CD8-positive, alpha-beta memory T cell (primary cell): Measurements from ENCODE around the gene SERPINB6. TPM values are rescaled to one million over a fixed set of nuclear protein-coding genes. Genes with fewer than 3 reads are reported as not detected.
"Not testable (repeated sequence)": the region's sequence is repeated elsewhere in the genome, so short reads cannot be mapped to it uniquely, and the experiment has no call there.

Experiments
- CTCF ChIA-PET: fragments of 350-600 bp; sonication (Branson Sonifier 250); formaldehyde crosslinking; loops from one replicate; lab custom pipeline; 2021; ENCODE audit warnings: antibody characterized with exemption; lab: Charles Lee
- POLR2A ChIA-PET: fragments of 350-600 bp; sonication (Branson Sonifier 250); formaldehyde crosslinking; loops from one replicate; lab custom pipeline; 2021; ENCODE audit warnings: antibody characterized with exemption; lab: Charles Lee
- DNase-seq, 5 donors: peaks; one replicate each; pipeline versions ENCODE4 v3.0.0 to v3.0.0-alpha.2; 2020 to 2022; ENCODE audit warnings: mixed read lengths in 1 of 5
- H3K27ac ChIP-seq: one replicate; pipeline ENCODE4 v1.7.0; 2013; ENCODE audit warnings: low read depth, mild to moderate bottlenecking, low read length, moderate library complexity
- H3K27me3 ChIP-seq: 2 replicates; pipeline ENCODE4 v1.7.0; 2013; ENCODE audit warnings: low read length, mild to moderate bottlenecking; ENCODE audit not compliant: insufficient read depth, poor library complexity, severe bottlenecking
- H3K36me3 ChIP-seq: 2 replicates; pipeline ENCODE4 v1.7.0; 2013; ENCODE audit warnings: mild to moderate bottlenecking, low read length, moderate library complexity; ENCODE audit not compliant: insufficient read depth
- H3K4me1 ChIP-seq: 2 replicates; pipeline ENCODE4 v1.7.0; 2013; ENCODE audit warnings: mild to moderate bottlenecking, low read length, moderate library complexity; ENCODE audit not compliant: insufficient read depth
- H3K4me3 ChIP-seq: 2 replicates; pipeline ENCODE4 v1.7.0; 2013; ENCODE audit warnings: mild to moderate bottlenecking, low read length
- H3K9me3 ChIP-seq: 2 replicates; pipeline ENCODE4 v1.7.0; 2013; ENCODE audit warnings: mild to moderate bottlenecking, low read length
- H3K27ac Mint-ChIP-seq, 8 donors: one replicate each; pipeline ENCODE4 v1.8.0; 2020 to 2021; ENCODE audit warnings: mixed read lengths in 8 of 8, mild to moderate bottlenecking in 6 of 8, inconsistent platforms in 3 of 8, moderate library complexity in 3 of 8
- H3K27me3 Mint-ChIP-seq, 2 donors: one replicate each; pipeline ENCODE4 v1.8.0; 2020 to 2021; ENCODE audit warnings: mixed read lengths in 2 of 2, mild to moderate bottlenecking in 1 of 2, moderate library complexity in 1 of 2
- H3K36me3 Mint-ChIP-seq, 3 donors: one replicate each; pipeline ENCODE4 v1.8.0; 2020 to 2021; ENCODE audit warnings: mixed read lengths in 3 of 3, inconsistent platforms in 1 of 3, mild to moderate bottlenecking in 1 of 3
- H3K4me1 Mint-ChIP-seq, 3 donors: one replicate each; pipeline ENCODE4 v1.8.0; 2020 to 2021; ENCODE audit warnings: mixed read lengths in 3 of 3, inconsistent platforms in 1 of 3, mild to moderate bottlenecking in 1 of 3
- H3K4me3 Mint-ChIP-seq, 7 donors: one replicate each; pipeline ENCODE4 v1.8.0; 2020 to 2021; ENCODE audit warnings: mixed read lengths in 7 of 7, mild to moderate bottlenecking in 6 of 7, moderate library complexity in 4 of 7, inconsistent platforms in 2 of 7
- H3K9me3 Mint-ChIP-seq, 5 donors: one replicate each; pipeline ENCODE4 v1.8.0; 2020 to 2022; ENCODE audit warnings: mixed read lengths in 5 of 5, mild to moderate bottlenecking in 3 of 5, moderate library complexity in 2 of 5, inconsistent platforms in 1 of 5
- polyA plus RNA-seq: library from polyadenylated mRNA; unstranded; fragments of 300-500 nt; fragmentation: Illumina TruSeq; gene quantifications from one replicate; pipeline ENCODE4 v1.2.3, GENCODE V29; 2021
- total RNA-seq, 2 experiments: library from RNA; stranded (reverse); gene quantifications; one replicate each; pipeline ENCODE4 v1.2.3, GENCODE V29; 2021

SERPINB6 gene
- total and polyA plus RNA-seq, 3 experiments from 2014 or later, result 62.1 to 86.0 (median 66.0) TPM

DNA sequence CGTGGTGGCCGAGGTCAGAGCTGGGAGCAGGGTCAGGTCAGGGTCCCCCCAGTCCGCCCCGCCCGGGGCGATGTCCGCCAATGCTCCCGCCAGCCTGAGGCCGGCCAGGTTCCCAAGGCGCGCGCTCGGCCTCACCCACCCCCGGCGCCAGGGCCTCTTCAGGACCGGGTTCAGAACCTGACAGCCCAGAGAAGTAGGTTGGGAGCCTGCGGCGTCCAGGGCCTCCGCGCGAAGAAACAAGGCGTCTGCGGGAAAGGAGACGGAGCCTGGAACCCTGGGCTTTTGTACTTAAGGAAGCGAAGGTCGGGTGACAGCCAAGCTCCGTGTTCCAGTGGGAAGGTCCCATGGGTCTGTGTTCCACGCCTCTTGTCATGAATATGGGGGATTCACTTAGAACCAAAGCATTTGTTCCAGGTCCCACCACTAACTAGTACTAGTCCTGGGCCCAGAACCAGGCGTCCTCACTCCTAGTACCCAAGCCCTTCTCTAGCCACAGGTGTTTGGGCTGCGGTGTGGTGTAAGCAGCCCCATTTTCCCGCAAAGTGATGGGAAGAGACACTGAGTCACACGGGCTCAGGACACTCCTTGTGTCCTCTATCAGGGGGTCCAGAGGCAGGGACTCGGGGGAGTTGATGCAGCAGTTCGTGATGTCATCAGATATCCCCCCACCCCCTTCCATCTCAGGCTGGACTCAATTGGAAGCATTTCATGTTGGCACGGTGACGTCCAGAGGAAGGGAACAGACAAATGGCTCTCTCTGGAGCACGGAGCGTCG lies 67.8 kb downstream of the SERPINB6 start:
- H3K4me3 Mint-ChIP-seq, result peak overlapping the region; percentile 94 to 100 (median 100)
- peaks cover 36 to 45% (median 41%) of the 10 kb centered on the region in 3 donors for H3K4me1 Mint-ChIP-seq
- H3K4me1 ChIP-seq, result peaks cover 29% of the 10 kb centered on the region
- ChIA-PET POLR2A (interaction anchor here (0.6 to 2.0 kb wide), 12 partner anchors 20 to 86 kb away, joined by 3 to 8 read pairs (median 4); partner anchors contain the start of gene SERPINB1), CTCF (interaction anchor here (1.3 to 2.6 kb wide), 6 partner anchors 27 to 86 kb away, joined by 3 to 19 read pairs (median 8); partner anchors contain the start of gene SERPINB1)
- not testable (repeated sequence) for H3K27me3 ChIP-seq, H3K27me3 Mint-ChIP-seq, H3K9me3 Mint-ChIP-seq, H3K9me3 ChIP-seq, DNase-seq
- H3K27ac Mint-ChIP-seq, result peak overlapping the region in 4 of 8 donors; percentile 32 to 99 (median 94)
- peak overlapping the region; percentile 83 for H3K27ac ChIP-seq
- peaks cover 16% of the 10 kb centered on the region for H3K36me3 ChIP-seq
- peaks cover 22 to 40% (median 25%) of the 10 kb centered on the region in 3 donors for H3K36me3 Mint-ChIP-seq
- H3K4me3 ChIP-seq, result peak overlapping the region; percentile 95

DNA sequence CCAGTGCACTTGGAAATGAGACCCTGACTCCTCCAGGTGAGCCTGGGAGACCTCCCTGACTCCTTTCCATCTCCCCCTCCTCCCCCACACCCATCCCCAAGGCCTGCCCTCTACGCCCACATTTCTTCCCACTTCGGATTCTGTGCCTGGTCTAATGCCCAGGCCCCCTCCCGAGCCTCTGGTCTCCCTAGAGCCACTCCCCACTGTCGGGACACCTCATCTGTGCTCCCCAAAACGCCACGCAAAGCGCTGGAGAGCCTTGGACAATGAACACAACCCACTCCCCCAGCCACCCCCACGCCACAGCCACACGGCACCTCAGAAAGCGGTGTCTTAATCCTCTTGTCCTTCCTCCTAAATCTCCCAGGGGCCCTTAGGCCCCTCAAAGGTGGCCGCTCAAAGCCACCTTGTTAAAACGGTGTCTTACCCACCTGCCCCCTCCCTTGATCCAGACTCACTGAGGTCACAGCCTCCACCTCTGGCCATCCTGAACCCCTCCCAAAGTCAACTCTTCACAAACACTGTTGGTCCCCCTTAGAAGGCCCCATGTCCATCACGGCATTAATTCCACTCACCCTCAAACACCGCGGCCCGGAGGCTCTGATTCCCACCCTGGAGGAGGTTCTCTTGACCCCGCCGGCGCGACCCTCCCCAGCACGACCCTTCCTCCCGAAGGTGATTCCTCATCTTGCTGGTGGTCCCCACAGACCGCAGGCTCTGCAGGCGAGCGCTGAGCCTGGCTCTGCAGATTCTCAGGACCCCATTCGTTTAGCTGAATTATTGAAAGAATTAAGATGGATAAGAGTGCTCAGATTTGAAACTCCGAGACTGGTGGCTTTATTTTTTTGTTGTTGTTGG lies 69.5 kb downstream of the SERPINB6 start:
- ChIA-PET POLR2A (interaction anchor here (0.6 to 2.0 kb wide), 13 partner anchors 10 to 87 kb away, joined by 3 to 8 read pairs (median 3); no protein-coding TSS in a partner anchor), CTCF (interaction anchor here (0.6 to 3.8 kb wide), 15 partner anchors 10 to 86 kb away, joined by 3 to 35 read pairs (median 4); partner anchors contain the start of gene SERPINB1)
- Mint-ChIP-seq H3K27ac (peak overlapping the region; percentile 93 to 100 (median 98)), H3K4me3 (peak overlapping the region; percentile 94 to 100 (median 100)), H3K36me3 (peaks cover 26 to 58% (median 36%) of the 10 kb centered on the region in 3 donors), H3K4me1 (peaks cover 47 to 55% (median 52%) of the 10 kb centered on the region in 3 donors)
- not testable (repeated sequence) for H3K9me3 ChIP-seq, DNase-seq, H3K27me3 ChIP-seq, H3K9me3 Mint-ChIP-seq, H3K27me3 Mint-ChIP-seq
- peaks cover 46% of the 10 kb centered on the region for H3K4me1 ChIP-seq
- H3K27ac ChIP-seq, result peak overlapping the region; percentile 83
- H3K36me3 ChIP-seq, result peaks cover 16% of the 10 kb centered on the region
- peak overlapping the region; percentile 95 for H3K4me3 ChIP-seq

DNA sequence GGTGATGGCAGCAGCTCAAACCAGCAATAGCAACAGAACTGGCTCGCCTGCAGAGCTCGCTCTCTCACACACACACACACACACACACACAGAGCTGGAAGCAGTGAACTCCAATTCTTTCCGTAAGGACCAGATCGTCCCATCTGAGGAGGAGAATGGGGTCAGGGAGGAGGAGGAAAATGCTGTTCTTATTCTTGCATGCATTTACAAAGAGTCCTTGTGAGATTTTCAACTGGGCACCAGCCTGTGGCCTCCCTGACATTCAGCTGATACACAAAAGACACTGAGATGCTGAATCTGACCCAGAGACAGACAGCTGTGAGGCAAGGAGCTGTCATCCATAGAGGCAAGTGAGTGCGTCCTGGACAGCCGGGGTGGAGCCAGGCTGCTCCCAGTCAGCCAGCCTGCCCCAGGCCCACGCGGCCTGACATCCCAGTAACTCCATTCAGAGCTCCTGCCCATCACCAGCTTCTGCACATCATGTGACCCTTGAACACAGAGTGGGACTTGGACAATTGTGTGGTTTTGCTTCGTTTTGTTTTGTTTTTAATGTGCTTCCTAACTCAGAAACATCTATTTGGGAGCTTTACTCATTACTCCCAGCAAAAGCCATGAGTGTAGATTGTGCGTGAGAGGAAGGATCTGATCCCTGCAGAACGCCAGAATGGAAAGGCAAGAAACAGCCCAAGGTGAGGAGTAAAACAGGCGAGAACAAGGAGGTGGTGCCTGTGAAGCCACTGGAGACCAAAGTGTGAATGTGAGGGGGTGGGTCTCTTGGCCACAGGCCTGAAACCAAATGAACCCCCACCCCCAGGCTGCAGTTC lies 70.3 kb downstream of the SERPINB6 start:
- H3K4me1 Mint-ChIP-seq, result peaks cover 51 to 58% (median 57%) of the 10 kb centered on the region in 3 donors
- H3K9me3 Mint-ChIP-seq, result no peaks in the 10 kb centered on the region
- H3K4me1 ChIP-seq, result peaks cover 54% of the 10 kb centered on the region
- H3K36me3 Mint-ChIP-seq, result peaks cover 28 to 64% (median 39%) of the 10 kb centered on the region in 3 donors
- no peaks in the 10 kb centered on the region for H3K9me3 ChIP-seq
- no peaks in the 10 kb centered on the region for H3K27me3 ChIP-seq
- no peak for DNase-seq
- POLR2A ChIA-PET, result interaction anchor here (0.6 to 2.4 kb wide), 8 partner anchors 9 to 59 kb away, joined by 3 to 12 read pairs (median 5); partner anchors contain the start of gene SERPINB1
- CTCF ChIA-PET, result interaction anchor here (0.9 to 3.8 kb wide), 12 partner anchors 11 to 89 kb away, joined by 3 to 35 read pairs (median 4); no protein-coding TSS in a partner anchor
- peak overlapping the region; percentile 93 to 100 (median 98) for H3K27ac Mint-ChIP-seq
- H3K27ac ChIP-seq, result peak overlapping the region; percentile 83
- peak overlapping the region; percentile 94 to 100 (median 100) for H3K4me3 Mint-ChIP-seq
- H3K4me3 ChIP-seq, result peak overlapping the region; percentile 95
- peaks cover 22% of the 10 kb centered on the region for H3K36me3 ChIP-seq
- no peaks in the 10 kb centered on the region for H3K27me3 Mint-ChIP-seq

DNA sequence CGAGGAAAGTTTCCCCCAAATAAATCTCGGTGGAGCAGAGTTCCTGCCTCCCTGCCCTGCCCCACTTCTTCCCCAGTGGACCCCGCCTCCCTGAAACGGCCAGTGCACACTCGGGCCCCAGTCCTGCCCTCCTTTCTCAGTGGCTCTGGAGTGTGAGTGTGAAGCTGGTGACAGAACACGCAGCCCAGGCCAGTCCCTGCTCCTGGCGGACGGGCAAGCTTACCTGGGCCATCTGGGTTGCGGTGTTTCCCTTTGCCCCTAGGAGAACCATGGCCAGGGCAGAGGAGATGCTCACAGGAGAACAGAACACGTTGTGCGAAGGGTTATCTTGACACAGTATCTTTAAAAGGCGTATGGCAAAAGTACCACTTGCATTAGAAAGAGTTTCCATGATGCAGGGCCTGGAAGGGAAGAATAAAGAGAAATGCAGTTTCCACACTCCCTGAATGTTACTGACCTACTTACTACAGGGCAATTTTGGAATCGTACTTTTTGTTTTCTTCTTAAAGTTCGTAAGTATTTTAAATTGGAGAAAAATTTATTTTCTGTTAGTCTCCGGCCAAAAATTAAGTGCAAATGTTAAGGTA lies 71.1 kb downstream of the SERPINB6 start:
- peaks cover 54 to 60% (median 59%) of the 10 kb centered on the region in 3 donors for H3K4me1 Mint-ChIP-seq
- no peaks in the 10 kb centered on the region for H3K9me3 ChIP-seq
- peaks cover 57% of the 10 kb centered on the region for H3K4me1 ChIP-seq

DNA sequence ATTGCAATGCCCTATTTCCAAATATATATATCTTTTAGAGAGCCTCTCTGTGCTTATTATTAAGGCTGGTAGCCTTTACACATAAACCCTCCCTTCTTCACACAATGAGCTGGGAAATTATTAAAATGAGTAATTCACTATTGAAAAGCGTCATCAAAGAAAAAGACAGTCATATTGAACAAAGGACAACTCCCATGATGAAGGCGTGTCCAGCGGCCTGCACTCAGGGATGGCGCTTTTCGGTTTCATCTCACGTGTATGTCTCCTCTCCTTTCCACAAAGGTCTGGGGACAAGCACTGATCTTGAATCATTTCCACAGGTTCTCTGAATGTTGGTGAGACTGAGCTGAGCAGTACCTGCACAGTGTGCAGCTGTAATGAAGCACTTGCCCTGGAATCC lies 71.8 kb downstream of the SERPINB6 start:
- Histone ChIP-seq H3K4me1 (peaks cover 57% of the 10 kb centered on the region), H3K27me3 (no peaks in the 10 kb centered on the region), H3K9me3 (no peaks in the 10 kb centered on the region), H3K4me3 (peak overlapping the region; percentile 95), H3K27ac (peak overlapping the region; percentile 38), H3K36me3 (peaks cover 34% of the 10 kb centered on the region)
- no peak for DNase-seq
- peak overlapping the region; percentile 94 to 100 (median 100) for H3K4me3 Mint-ChIP-seq
- peaks cover 54 to 65% (median 60%) of the 10 kb centered on the region in 3 donors for H3K4me1 Mint-ChIP-seq
- H3K27ac Mint-ChIP-seq, result peak overlapping the region; percentile 93 to 100 (median 98)
- H3K27me3 Mint-ChIP-seq, result no peaks in the 10 kb centered on the region
- H3K9me3 Mint-ChIP-seq, result no peaks in the 10 kb centered on the region
- POLR2A ChIA-PET, result interaction anchor here (1.9 to 2.4 kb wide), 3 partner anchors 20 to 58 kb away, joined by 9 to 12 read pairs (median 11); partner anchors contain the start of gene SERPINB1
- H3K36me3 Mint-ChIP-seq, result peaks cover 30 to 77% (median 47%) of the 10 kb centered on the region in 3 donors
- CTCF ChIA-PET, result interaction anchor here (1.1 to 3.8 kb wide), 14 partner anchors 10 to 90 kb away, joined by 3 to 35 read pairs (median 4); partner anchors contain the start of gene SERPINB1

More for the DNA sequence above, 71.1 kb downstream of the SERPINB6 start:
- Histone ChIP-seq H3K4me3 (peak overlapping the region; percentile 95), H3K27me3 (no peaks in the 10 kb centered on the region), H3K36me3 (peaks cover 27% of the 10 kb centered on the region), H3K27ac (peak overlapping the region; percentile 83)
- DNase-seq, result no peak
- Mint-ChIP-seq H3K27ac (peak overlapping the region; percentile 93 to 100 (median 98)), H3K4me3 (peak overlapping the region; percentile 94 to 100 (median 100)), H3K36me3 (peaks cover 30 to 70% (median 41%) of the 10 kb centered on the region in 3 donors), H3K27me3 (no peaks in the 10 kb centered on the region), H3K9me3 (no peaks in the 10 kb centered on the region)
- CTCF ChIA-PET, result interaction anchor here (1.0 to 3.8 kb wide), 17 partner anchors 9 to 89 kb away, joined by 3 to 35 read pairs (median 4); partner anchors contain the start of gene SERPINB1
- POLR2A ChIA-PET, result interaction anchor here (0.6 to 2.4 kb wide), 7 partner anchors 9 to 59 kb away, joined by 3 to 12 read pairs (median 5); partner anchors contain the start of gene SERPINB1
